ENCODE data around the gene IL23A. TPM values are rescaled to one million over a fixed set of nuclear protein-coding genes. Genes with fewer than 3 reads are reported as not detected.
A peak's percentile ranks its signal among the peaks of the same experiment; 100 is the strongest.

Gene IL23A
- total and polyA plus RNA-seq, 10 of the 15 experiments (the other 5 are each of a cell fraction or from before 2014, with no cell fraction given): 3.3 to 11.1 (median 5.2) TPM

DNA sequence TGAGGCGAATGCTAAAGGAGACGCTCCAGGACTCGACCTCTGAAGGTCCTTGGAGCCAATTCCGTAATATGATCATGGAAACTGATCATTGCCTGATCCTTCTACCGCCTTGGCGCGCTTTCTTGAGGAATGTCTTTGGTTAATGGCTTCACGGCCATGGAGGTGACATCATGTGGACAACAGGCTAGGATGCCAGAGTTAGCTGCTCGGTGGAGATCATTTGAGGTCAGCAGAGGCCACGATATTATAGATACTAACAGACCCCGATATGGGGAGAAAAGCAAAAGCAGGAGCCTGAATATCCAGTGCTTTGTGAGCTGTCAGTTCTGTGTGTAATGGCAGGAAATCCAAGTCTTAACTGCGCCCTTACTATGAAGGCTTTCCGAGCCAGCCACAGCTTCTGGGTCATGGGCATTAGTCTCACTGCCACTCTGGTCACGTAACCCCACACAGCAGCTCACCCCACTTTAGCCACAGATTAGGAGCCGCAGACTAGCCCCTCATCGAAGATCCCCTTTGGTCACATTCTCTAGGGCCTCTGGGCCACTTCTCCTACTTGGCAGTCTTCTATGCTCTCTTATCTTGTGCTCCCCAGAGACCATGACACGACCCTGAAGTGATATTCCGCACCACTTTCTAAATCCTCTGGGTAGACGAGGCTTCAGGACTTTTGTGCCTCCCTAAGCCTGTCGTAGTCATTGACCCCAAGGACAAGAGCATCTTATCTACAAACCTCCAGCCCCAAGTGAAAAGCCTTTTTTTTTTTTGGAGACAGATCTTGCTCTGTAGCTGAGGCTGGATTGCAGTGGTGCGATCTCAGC lies 37.8 kb upstream of the IL23A start:
- Histone ChIP-seq H3K4me1 (ENCODE audit: control insufficient read depth, insufficient read depth, low read length) (peaks cover 31% of the 10 kb centered on the region), H3K9me3 (replicated peaks; ENCODE audit: control insufficient read depth, insufficient read depth, low read length) (no peaks in the 10 kb centered on the region), H2AFZ (ENCODE audit: control insufficient read depth, low read depth, low read length) (peak overlapping the region; percentile 93), H3K4me2 (ENCODE audit: control insufficient read depth, insufficient read depth) (peak overlapping the region; percentile 88), H3K79me2 (ENCODE audit: control insufficient read depth, insufficient read depth, low read length) (peaks cover 42% of the 10 kb centered on the region), H3K9ac (ENCODE audit: control insufficient read depth, insufficient read depth, low read length) (peak overlapping the region; percentile 73), H3K36me3 (ENCODE audit: control insufficient read depth in 2 of 2, insufficient read depth in 2 of 2, low read length in 1 of 2) (no peaks in the 10 kb centered on the region), H4K20me1 (ENCODE audit: control insufficient read depth, insufficient read depth) (no peaks in the 10 kb centered on the region), H3K4me3 (peak overlapping the region; percentile 87), H3K27me3 (replicated peaks in 1 of 2; ENCODE audit: control insufficient read depth in 2 of 2, insufficient read depth in 2 of 2, low read length in 1 of 2) (no peaks in the 10 kb centered on the region), H3K27ac (ENCODE audit: control insufficient read depth, insufficient read depth) (peak overlapping the region; percentile 85)
- intact Hi-C loops (cut with micrococcal nuclease; ENCODE audit: unreplicated experiment): loop anchor here (1.0 to 2.0 kb wide), 2 partner anchors 34 to 108 kb away; partner anchors contain the start of gene COQ10A
- RAD21 ChIA-PET (ENCODE audit: unreplicated experiment): interaction anchor here (0.5 to 1.6 kb wide), 4 partner anchors 43 to 383 kb away, joined by 3 to 6 read pairs (median 4); partner anchors contain the start of genes ANKRD52, RNF41 and STAT2
- in situ Hi-C loops (cut with MboI): no loop called here
- BruUV-seq (replicated peaks): TSS peak; percentile 92
- POLR2A ChIA-PET: interaction anchor here (0.7 to 1.5 kb wide), 3 partner anchors 14 to 59 kb away, joined by 3 to 6 read pairs (median 3); partner anchors contain the start of gene STAT2
- WGBS (ENCODE audit: insufficient coverage, insufficient replicate concordance, low lambda C conversion rate, missing lambda C conversion rate): 67% methylated on average over 21 of the region's 21 CpGs
- no peak for FAIRE-seq
- no peak for DNase-seq (ENCODE audit: low read depth, low spot score)
- ATAC-seq: no peak
- SMC1A ChIA-PET (ENCODE audit: uncharacterized antibody, unreplicated experiment): no interaction called here
- CTCF ChIA-PET: interaction anchor here (0.6 to 1.2 kb wide), 6 partner anchors 28 to 1895 kb away, joined by 3 to 4 read pairs (median 3); partner anchors contain the start of gene PAN2
- TF ChIP-seq HCFC1 (IDR thresholded peaks at IDR 0.05; ENCODE audit: low read length) (no peak), NR2C1 (IDR thresholded peaks at IDR 0.05) (peak; percentile 84), SMAD1 (IDR thresholded peaks at IDR 0.05; ENCODE audit: low read depth, partially characterized antibody) (no peak), MYC (IDR thresholded peaks at IDR 0.05; ENCODE audit: insufficient read depth, insufficient read length, insufficient replicate concordance, low read length, severe bottlenecking) (no peak), CREB1 (IDR thresholded peaks at IDR 0.05; ENCODE audit: low read depth) (no peak)
- TF ChIP-seq, protein P1, sequence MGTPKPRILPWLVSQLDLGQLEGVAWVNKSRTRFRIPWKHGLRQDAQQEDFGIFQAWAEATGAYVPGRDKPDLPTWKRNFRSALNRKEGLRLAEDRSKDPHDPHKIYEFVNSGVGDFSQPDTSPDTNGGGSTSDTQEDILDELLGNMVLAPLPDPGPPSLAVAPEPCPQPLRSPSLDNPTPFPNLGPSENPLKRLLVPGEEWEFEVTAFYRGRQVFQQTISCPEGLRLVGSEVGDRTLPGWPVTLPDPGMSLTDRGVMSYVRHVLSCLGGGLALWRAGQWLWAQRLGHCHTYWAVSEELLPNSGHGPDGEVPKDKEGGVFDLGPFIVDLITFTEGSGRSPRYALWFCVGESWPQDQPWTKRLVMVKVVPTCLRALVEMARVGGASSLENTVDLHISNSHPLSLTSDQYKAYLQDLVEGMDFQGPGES (IDR thresholded peaks at IDR 0.05): no peak
- TF ChIP-seq, protein P2, sequence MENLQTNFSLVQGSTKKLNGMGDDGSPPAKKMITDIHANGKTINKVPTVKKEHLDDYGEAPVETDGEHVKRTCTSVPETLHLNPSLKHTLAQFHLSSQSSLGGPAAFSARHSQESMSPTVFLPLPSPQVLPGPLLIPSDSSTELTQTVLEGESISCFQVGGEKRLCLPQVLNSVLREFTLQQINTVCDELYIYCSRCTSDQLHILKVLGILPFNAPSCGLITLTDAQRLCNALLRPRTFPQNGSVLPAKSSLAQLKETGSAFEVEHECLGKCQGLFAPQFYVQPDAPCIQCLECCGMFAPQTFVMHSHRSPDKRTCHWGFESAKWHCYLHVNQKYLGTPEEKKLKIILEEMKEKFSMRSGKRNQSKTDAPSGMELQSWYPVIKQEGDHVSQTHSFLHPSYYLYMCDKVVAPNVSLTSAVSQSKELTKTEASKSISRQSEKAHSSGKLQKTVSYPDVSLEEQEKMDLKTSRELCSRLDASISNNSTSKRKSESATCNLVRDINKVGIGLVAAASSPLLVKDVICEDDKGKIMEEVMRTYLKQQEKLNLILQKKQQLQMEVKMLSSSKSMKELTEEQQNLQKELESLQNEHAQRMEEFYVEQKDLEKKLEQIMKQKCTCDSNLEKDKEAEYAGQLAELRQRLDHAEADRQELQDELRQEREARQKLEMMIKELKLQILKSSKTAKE (IDR thresholded peaks at IDR 0.05; ENCODE audit: low read depth, poor library complexity, severe bottlenecking): no peak
- TF ChIP-seq, protein P3, sequence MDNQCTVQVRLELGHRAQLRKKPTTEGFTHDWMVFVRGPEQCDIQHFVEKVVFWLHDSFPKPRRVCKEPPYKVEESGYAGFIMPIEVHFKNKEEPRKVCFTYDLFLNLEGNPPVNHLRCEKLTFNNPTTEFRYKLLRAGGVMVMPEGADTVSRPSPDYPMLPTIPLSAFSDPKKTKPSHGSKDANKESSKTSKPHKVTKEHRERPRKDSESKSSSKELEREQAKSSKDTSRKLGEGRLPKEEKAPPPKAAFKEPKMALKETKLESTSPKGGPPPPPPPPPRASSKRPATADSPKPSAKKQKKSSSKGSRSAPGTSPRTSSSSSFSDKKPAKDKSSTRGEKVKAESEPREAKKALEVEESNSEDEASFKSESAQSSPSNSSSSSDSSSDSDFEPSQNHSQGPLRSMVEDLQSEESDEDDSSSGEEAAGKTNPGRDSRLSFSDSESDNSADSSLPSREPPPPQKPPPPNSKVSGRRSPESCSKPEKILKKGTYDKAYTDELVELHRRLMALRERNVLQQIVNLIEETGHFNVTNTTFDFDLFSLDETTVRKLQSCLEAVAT (IDR thresholded peaks at IDR 0.05): peak; percentile 99
- TF ChIP-seq, protein P4, sequence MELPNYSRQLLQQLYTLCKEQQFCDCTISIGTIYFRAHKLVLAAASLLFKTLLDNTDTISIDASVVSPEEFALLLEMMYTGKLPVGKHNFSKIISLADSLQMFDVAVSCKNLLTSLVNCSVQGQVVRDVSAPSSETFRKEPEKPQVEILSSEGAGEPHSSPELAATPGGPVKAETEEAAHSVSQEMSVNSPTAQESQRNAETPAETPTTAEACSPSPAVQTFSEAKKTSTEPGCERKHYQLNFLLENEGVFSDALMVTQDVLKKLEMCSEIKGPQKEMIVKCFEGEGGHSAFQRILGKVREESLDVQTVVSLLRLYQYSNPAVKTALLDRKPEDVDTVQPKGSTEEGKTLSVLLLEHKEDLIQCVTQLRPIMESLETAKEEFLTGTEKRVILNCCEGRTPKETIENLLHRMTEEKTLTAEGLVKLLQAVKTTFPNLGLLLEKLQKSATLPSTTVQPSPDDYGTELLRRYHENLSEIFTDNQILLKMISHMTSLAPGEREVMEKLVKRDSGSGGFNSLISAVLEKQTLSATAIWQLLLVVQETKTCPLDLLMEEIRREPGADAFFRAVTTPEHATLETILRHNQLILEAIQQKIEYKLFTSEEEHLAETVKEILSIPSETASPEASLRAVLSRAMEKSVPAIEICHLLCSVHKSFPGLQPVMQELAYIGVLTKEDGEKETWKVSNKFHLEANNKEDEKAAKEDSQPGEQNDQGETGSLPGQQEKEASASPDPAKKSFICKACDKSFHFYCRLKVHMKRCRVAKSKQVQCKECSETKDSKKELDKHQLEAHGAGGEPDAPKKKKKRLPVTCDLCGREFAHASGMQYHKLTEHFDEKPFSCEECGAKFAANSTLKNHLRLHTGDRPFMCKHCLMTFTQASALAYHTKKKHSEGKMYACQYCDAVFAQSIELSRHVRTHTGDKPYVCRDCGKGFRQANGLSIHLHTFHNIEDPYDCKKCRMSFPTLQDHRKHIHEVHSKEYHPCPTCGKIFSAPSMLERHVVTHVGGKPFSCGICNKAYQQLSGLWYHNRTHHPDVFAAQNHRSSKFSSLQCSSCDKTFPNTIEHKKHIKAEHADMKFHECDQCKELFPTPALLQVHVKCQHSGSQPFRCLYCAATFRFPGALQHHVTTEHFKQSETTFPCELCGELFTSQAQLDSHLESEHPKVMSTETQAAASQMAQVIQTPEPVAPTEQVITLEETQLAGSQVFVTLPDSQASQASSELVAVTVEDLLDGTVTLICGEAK (IDR thresholded peaks at IDR 0.05; ENCODE audit: borderline replicate concordance): peak; percentile 74; the same call in 1 of the 2 replicates
- TF ChIP-seq, protein P5, sequence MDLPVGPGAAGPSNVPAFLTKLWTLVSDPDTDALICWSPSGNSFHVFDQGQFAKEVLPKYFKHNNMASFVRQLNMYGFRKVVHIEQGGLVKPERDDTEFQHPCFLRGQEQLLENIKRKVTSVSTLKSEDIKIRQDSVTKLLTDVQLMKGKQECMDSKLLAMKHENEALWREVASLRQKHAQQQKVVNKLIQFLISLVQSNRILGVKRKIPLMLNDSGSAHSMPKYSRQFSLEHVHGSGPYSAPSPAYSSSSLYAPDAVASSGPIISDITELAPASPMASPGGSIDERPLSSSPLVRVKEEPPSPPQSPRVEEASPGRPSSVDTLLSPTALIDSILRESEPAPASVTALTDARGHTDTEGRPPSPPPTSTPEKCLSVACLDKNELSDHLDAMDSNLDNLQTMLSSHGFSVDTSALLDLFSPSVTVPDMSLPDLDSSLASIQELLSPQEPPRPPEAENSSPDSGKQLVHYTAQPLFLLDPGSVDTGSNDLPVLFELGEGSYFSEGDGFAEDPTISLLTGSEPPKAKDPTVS (IDR thresholded peaks at IDR 0.05; ENCODE audit: low read depth, low read length): no peak
